Ovary (tissue), 3 donors: ENCODE data around the gene DNMT3L.

Experiments used
- POLR2A ChIP-seq: fragments of 450-650 bp; IDR thresholded peaks from one replicate; pipeline ENCODE4 v1.6.1; 2017; ENCODE audit warnings: antibody characterized with exemption, mild to moderate bottlenecking, moderate library complexity
- TF ChIP-seq, protein P1 (sequence below), 3 donors: fragments of 450-650 bp in 2 of 3; fragments of 200-600 bp in 1 of 3; IDR thresholded peaks; one replicate each; pipeline versions ENCODE4 v1.5.1 to v1.8.0; 2016 to 2022; ENCODE audit warnings: antibody characterized with exemption in 3 of 3, mild to moderate bottlenecking in 1 of 3
- donor health status: DM: no; HTN: no; CAD: no.

DNA sequence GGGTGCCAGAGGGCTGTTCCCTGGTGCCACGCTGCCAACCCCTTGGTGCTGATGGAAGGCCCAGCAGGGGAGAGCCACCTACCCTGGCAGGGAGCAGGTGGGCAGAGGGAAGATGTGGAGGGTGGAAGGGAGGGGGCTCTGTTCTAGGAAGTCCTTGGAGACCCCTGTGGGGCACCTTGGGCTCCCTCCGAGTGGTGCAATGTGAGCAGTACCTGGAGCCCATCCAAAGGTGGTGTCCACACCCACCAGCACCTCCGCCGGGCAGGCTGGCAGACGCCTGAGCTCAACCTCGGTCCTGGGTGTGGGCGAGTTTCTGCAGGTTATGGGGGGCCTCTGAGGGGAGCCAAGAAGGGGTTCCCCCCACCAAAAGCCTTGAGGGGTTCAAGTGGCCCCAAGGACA lies 11.3 kb upstream of the DNMT3L start:
- TF ChIP-seq, protein P1, sequence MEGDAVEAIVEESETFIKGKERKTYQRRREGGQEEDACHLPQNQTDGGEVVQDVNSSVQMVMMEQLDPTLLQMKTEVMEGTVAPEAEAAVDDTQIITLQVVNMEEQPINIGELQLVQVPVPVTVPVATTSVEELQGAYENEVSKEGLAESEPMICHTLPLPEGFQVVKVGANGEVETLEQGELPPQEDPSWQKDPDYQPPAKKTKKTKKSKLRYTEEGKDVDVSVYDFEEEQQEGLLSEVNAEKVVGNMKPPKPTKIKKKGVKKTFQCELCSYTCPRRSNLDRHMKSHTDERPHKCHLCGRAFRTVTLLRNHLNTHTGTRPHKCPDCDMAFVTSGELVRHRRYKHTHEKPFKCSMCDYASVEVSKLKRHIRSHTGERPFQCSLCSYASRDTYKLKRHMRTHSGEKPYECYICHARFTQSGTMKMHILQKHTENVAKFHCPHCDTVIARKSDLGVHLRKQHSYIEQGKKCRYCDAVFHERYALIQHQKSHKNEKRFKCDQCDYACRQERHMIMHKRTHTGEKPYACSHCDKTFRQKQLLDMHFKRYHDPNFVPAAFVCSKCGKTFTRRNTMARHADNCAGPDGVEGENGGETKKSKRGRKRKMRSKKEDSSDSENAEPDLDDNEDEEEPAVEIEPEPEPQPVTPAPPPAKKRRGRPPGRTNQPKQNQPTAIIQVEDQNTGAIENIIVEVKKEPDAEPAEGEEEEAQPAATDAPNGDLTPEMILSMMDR (IDR thresholded peaks at IDR 0.05) = no peak
- no peak for TF ChIP-seq POLR2A
